Common myeloid progenitor, CD34-positive (primary cell): ENCODE measurements around the gene ANKRD61.
"Not testable (repeated sequence)": the region's sequence is repeated elsewhere in the genome, so short reads cannot be mapped to it uniquely, and the experiment has no call there.

Experiments
- CTCF ChIA-PET: fragments of 350-600 bp; sonication (Branson Sonifier 250); formaldehyde crosslinking; loops from one replicate; lab custom pipeline; 2021; ENCODE audit warnings: antibody characterized with exemption; lab: Charles Lee
- POLR2A ChIA-PET: fragments of 350-600 bp; sonication (Branson Sonifier 250); formaldehyde crosslinking; loops from one replicate; lab custom pipeline; 2021; ENCODE audit warnings: antibody characterized with exemption; lab: Charles Lee
- DNase-seq, 3 donors: peaks; one replicate each; pipeline versions ENCODE4 v3.0.0 to v3.0.0-alpha.2; 2013
- H3K27ac ChIP-seq, 2 experiments: 1 replicate in 1 of 2; 2 replicates in 1 of 2; pipeline ENCODE4 v1.7.0; 2013; ENCODE audit warnings: inconsistent platforms in 2 of 2, low read length in 2 of 2, mild to moderate bottlenecking in 2 of 2, low read depth in 1 of 2, moderate library complexity in 1 of 2; ENCODE audit not compliant: severe bottlenecking in 2 of 2, insufficient read depth in 1 of 2, poor library complexity in 1 of 2
- H3K27me3 ChIP-seq, 5 experiments: replicated peaks in 2 of 5; 1 replicate in 3 of 5; 2 replicates in 2 of 5; pipeline versions ENCODE4 v1.6.1 to v1.7.0; 2013; ENCODE audit warnings: low read length in 4 of 5, mild to moderate bottlenecking in 2 of 5, moderate library complexity in 2 of 5, inconsistent platforms in 1 of 5; ENCODE audit not compliant: insufficient read depth in 5 of 5, control insufficient read depth in 4 of 5
- H3K36me3 ChIP-seq, 4 experiments: 1 replicate in 2 of 4; 2 replicates in 2 of 4; pipeline versions ENCODE4 v1.6.1 to v1.7.0; 2013; ENCODE audit warnings: low read length in 3 of 4, control low read depth in 1 of 4, mild to moderate bottlenecking in 1 of 4; ENCODE audit not compliant: control insufficient read depth in 4 of 4, insufficient read depth in 4 of 4
- H3K4me1 ChIP-seq, 4 experiments: 1 replicate in 3 of 4; 2 replicates in 1 of 4; pipeline versions ENCODE4 v1.6.1 to v1.7.1; 2013; ENCODE audit warnings: low read length in 3 of 4, mild to moderate bottlenecking in 3 of 4, control low read depth in 1 of 4, inconsistent platforms in 1 of 4, moderate library complexity in 1 of 4; ENCODE audit not compliant: control insufficient read depth in 4 of 4, insufficient read depth in 4 of 4; ENCODE audit errors: control extremely low read depth in 1 of 4
- H3K4me3 ChIP-seq, 7 experiments: 1 replicate in 4 of 7; 2 replicates in 3 of 7; pipeline versions ENCODE4 v1.5.1 to v1.7.0; 2013; ENCODE audit warnings: mild to moderate bottlenecking in 7 of 7, low read length in 6 of 7, moderate library complexity in 6 of 7, inconsistent platforms in 2 of 7, low read depth in 2 of 7, control low read depth in 1 of 7; ENCODE audit not compliant: insufficient read depth in 4 of 7, control insufficient read depth in 1 of 7; ENCODE audit errors: extremely low read depth in 1 of 7
- H3K9me3 ChIP-seq, 5 experiments: 1 replicate in 4 of 5; 2 replicates in 1 of 5; pipeline versions ENCODE4 v1.6.1 to v1.7.1; 2013; ENCODE audit warnings: low read length in 4 of 5, mild to moderate bottlenecking in 2 of 5, inconsistent platforms in 1 of 5, low read depth in 1 of 5, moderate library complexity in 1 of 5; ENCODE audit not compliant: control insufficient read depth in 4 of 5, insufficient read depth in 2 of 5; ENCODE audit errors: control extremely low read depth in 1 of 5
- WGBS: methylation state at CpG from one replicate; pipeline ENCODE4 v1.1.5; 2013; ENCODE audit not compliant: insufficient coverage; 5-methylcytosine and 5-hydroxymethylcytosine counted together

Gene ANKRD61

DNA sequence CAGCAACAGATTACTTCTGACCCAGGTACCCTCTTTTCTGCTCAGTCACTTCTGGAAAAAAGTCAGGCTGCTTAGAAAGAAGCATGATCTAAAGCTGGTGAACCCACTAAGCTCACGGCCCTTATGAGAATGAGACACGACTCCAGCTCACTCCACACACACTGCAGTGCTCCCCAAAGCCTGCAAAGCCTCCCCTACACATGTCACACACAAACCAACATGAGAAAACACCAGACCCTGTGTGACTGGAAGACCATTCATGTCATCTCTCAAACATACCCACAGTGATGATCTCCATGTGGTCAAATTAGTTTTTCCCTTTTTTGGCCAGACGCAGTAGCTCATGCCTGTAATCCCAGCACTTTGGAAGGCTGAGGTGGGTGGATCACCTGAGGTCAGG lies 391 bp downstream of the ANKRD61 start:
- whole genome bisulfite sequencing: 100% methylated on average over 2 of the region's 3 CpGs
- ChIA-PET CTCF (no interaction called here), POLR2A (interaction anchor here (0.5 kb wide), 1 partner anchor 23 kb away, joined by 3 read pairs; no protein-coding TSS in a partner anchor)
- H3K4me3 ChIP-seq: no peak overlapping the region
- no peak for DNase-seq
- H3K36me3 ChIP-seq: peaks cover 16 to 80% (median 51%) of the 10 kb centered on the region in 4 experiments
- no peaks in the 10 kb centered on the region for H3K27me3 ChIP-seq
- no peaks in the 10 kb centered on the region for H3K9me3 ChIP-seq
- H3K4me1 ChIP-seq: peaks cover 6 to 9% (median 8%) of the 10 kb centered on the region in 4 experiments
- H3K27ac ChIP-seq: no peak overlapping the region

DNA sequence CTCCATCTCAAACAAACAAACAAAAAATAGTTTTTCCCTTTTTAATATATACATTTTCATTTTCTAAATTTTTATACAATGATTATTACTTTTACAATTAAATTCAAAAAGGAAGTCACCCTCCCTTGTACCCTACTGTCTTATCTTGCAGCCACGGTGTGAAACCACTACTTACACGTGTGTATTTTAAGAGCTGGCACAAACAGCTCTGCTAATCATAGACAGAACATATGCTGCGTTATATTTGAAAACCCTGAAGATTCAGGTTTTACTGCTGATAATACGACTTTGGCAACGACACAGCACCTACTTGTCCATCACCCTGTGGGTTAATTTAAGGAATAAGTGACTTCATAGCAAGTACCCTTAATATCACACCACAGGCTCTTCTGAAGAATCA lies 991 bp downstream of the ANKRD61 start:
- peak; percentile 54 to 88 (median 72) for DNase-seq
- Histone ChIP-seq H3K27ac (peak overlapping the region in 1 of 2 experiments; percentile 17), H3K36me3 (peaks cover 16 to 80% (median 54%) of the 10 kb centered on the region in 4 experiments), H3K4me1 (peaks cover 0 to 3% (median 2%) of the 10 kb centered on the region in 4 experiments), H3K27me3 (no peaks in the 10 kb centered on the region), H3K4me3 (peak overlapping the region in 1 of 7 experiments; percentile 2), H3K9me3 (no peaks in the 10 kb centered on the region)
- WGBS: no CpG with 5 or more reads among the region's 5 CpGs
- ChIA-PET POLR2A (interaction anchor here (0.5 kb wide), 1 partner anchor 23 kb away, joined by 3 read pairs; no protein-coding TSS in a partner anchor), CTCF (interaction anchor here (0.8 to 1.1 kb wide), 5 partner anchors 8 to 39 kb away, joined by 3 to 4 read pairs (median 3); no protein-coding TSS in a partner anchor)

DNA sequence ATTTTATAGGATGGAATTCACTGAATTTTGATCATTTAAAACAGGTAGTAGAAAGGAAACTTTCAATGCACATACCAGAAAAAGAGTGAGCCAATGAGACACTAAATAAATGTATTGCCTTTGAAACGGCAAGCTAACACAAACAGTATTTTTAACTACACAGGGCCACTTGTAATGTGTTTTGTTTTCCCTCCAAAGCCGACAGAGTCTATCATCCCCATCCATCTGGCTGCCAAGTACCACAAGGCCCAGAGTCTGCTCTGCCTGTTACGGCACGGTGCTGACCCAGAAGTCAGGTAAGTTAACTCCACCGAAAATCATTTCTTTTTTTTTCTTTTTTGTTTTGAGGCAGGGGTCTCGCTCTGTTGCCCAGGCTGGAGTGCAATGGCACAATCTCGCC lies 1.5 kb downstream of the ANKRD61 start:
- ChIA-PET CTCF (interaction anchor here (0.6 to 1.1 kb wide), 6 partner anchors 9 to 133 kb away, joined by 3 to 4 read pairs (median 3); no protein-coding TSS in a partner anchor), POLR2A (no interaction called here)
- H3K27me3 ChIP-seq: no peaks in the 10 kb centered on the region
- no peak for DNase-seq
- H3K27ac ChIP-seq: peak overlapping the region in 1 of 2 experiments; percentile 17
- no peaks in the 10 kb centered on the region for H3K4me1 ChIP-seq
- no peaks in the 10 kb centered on the region for H3K9me3 ChIP-seq
- WGBS: 77% methylated on average over 7 of the region's 7 CpGs
- peak overlapping the region in 1 of 7 experiments; percentile 8 for H3K4me3 ChIP-seq
- H3K36me3 ChIP-seq: peaks cover 18 to 80% (median 56%) of the 10 kb centered on the region in 4 experiments

DNA sequence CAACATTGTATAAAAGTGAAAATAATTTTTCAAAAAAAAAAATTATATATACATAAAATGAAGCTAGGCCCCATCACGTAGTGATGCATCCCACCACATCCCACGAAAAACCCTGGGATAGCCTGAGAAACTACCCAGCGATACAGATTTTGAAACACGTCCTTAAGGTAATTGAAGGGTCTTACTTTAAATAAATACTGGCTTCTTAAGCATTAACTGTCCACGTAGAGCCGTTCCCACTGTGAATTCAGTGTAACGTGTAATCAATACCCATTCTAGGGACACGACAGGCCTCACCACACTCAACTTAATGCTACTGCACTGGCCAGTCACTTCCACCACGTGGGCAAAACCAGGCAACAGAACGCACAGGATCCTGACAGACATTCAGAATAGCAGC lies 4.0 kb downstream of the ANKRD61 start:
- Histone ChIP-seq H3K4me1 (no peaks in the 10 kb centered on the region), H3K4me3 (no peak overlapping the region), H3K9me3 (no peaks in the 10 kb centered on the region), H3K27ac (no peak overlapping the region), H3K27me3 (no peaks in the 10 kb centered on the region), H3K36me3 (peaks cover 13 to 80% (median 57%) of the 10 kb centered on the region in 4 experiments)
- no peak for DNase-seq
- CTCF ChIA-PET: interaction anchor here (1.6 kb wide), 1 partner anchor 8 kb away, joined by 7 read pairs; no protein-coding TSS in a partner anchor
- 98% methylated on average over 9 of the region's 10 CpGs for WGBS
- POLR2A ChIA-PET: no interaction called here

DNA sequence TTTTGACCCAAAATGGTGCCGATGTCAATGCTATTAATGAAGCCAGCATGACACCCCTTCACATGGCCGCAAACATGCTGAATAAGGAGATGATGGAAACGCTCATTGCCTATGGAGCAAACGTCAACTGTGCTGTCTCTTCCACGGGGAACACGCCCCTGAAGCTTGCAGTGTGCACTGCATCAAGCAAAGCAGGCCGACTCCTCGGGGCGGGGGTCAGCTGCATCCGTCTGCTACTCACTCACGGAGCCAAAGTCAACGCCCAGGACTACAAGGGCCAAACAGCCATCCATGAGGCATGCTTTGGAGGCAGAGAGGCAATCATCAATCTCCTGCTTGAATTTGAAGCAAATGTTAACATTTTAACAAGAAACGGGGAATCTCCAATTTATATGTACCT lies 4.5 kb downstream of the ANKRD61 start:
- DNase-seq: no peak
- H3K4me3 ChIP-seq: no peak overlapping the region
- ChIA-PET POLR2A (no interaction called here), CTCF (interaction anchor here (1.6 kb wide), 1 partner anchor 9 kb away, joined by 7 read pairs; no protein-coding TSS in a partner anchor)
- H3K4me1 ChIP-seq: no peaks in the 10 kb centered on the region
- H3K36me3 ChIP-seq: peaks cover 13 to 83% (median 60%) of the 10 kb centered on the region in 4 experiments
- H3K9me3 ChIP-seq: no peaks in the 10 kb centered on the region
- H3K27me3 ChIP-seq: no peaks in the 10 kb centered on the region
- H3K27ac ChIP-seq: no peak overlapping the region
- 98% methylated on average over 13 of the region's 13 CpGs for WGBS

DNA sequence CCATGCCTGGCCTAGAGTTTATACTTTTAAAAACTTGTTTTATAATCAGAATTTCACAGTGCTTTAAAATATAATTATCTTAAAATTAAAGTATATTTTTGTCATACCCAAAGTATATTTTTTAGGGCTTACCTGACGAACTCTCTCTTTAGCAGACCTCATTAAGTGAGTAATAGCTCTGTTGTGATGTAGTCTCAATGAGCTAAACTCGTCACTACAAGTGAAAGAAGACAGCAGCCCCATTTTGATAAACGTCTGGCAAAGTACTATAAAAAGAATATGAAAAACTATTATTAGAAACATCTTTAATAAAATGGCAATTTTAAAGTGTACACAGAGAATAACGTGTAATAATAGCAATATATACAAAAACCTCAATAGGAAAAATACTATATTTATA lies 18.6 kb downstream of the ANKRD61 start:
- no peak for DNase-seq
- ChIA-PET POLR2A (no interaction called here), CTCF (interaction anchor here (1.0 to 1.1 kb wide), 2 partner anchors 11 to 17 kb away, joined by 3 read pairs; no protein-coding TSS in a partner anchor)
- peak overlapping the region in 1 of 2 experiments; percentile 14 for H3K27ac ChIP-seq
- H3K4me3 ChIP-seq: no peak overlapping the region
- H3K4me1 ChIP-seq: no peaks in the 10 kb centered on the region
- H3K9me3 ChIP-seq: no peaks in the 10 kb centered on the region
- peaks cover 15 to 53% (median 28%) of the 10 kb centered on the region in 4 experiments for H3K36me3 ChIP-seq
- no peaks in the 10 kb centered on the region for H3K27me3 ChIP-seq
- no CpG with 5 or more reads among the region's 4 CpGs for WGBS

DNA sequence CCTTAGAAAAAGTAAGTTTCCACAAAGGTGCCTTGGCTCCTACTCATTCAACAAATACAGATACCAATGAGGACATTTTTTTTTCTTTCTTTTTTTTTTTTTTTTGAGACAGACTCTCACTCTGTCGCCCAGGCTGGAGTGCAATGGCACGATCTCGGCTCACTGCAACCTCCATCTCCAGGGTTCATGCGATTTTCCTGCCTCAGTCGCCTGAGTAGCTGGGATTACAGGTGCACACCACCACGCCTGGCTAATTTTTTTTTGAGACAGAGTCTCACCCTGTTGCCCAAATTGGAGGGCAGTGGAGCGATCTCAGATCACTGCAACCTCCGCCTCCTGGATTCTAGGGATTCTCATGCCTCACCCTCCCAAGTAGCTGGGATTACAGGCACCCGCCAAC lies 20.0 kb downstream of the ANKRD61 start:
- ChIA-PET POLR2A (interaction anchor here (0.7 kb wide), 1 partner anchor 17 kb away, joined by 7 read pairs; no protein-coding TSS in a partner anchor), CTCF (interaction anchor here (1.5 kb wide), 1 partner anchor 24 kb away, joined by 3 read pairs; no protein-coding TSS in a partner anchor)
- not testable (repeated sequence) for H3K4me1 ChIP-seq, H3K27ac ChIP-seq, DNase-seq, H3K27me3 ChIP-seq, H3K9me3 ChIP-seq, H3K4me3 ChIP-seq
- 100% methylated on average over 6 of the region's 9 CpGs for WGBS
- H3K36me3 ChIP-seq: peaks cover 5 to 44% (median 24%) of the 10 kb centered on the region in 4 experiments
